ENCODE data around the gene MCEMP1. TPM values are rescaled to one million over a fixed set of nuclear protein-coding genes. Genes with fewer than 3 reads are reported as not detected.

MCEMP1 gene
- total and polyA plus RNA-seq, 2 of the 13 experiments (the other 11 are each of a cell fraction or from before 2014, with no cell fraction given), result not detected

GRCh38 chr19:7652061-7652641, 24.7 kb upstream of the MCEMP1 start (continued):
- 0 out of 2 replicates have a peak, but pooled peaks have one; percentile 41 for TF ChIP-seq ZBTB26 (CRISPR knock-in tag; IDR thresholded peaks at IDR 0.05; ENCODE audit: borderline replicate concordance)
- peak; percentile 88 for TF ChIP-seq FOXO1 (CRISPR knock-in tag; IDR thresholded peaks at IDR 0.05)
- 0 out of 2 replicates have a peak, but pooled peaks have one; percentile 16 for TF ChIP-seq PHF20 (CRISPR knock-in tag; IDR thresholded peaks at IDR 0.05)
- peak; percentile 81; the same call in 1 of the 2 replicates for TF ChIP-seq ZSCAN9 (CRISPR knock-in tag; IDR thresholded peaks at IDR 0.05; ENCODE audit: borderline replicate concordance)
- TF ChIP-seq ZNF281 (CRISPR knock-in tag; IDR thresholded peaks at IDR 0.05; ENCODE audit: borderline replicate concordance), result no peak; the same call in 1 of the 2 replicates
- TF ChIP-seq MAZ (IDR thresholded peaks at IDR 0.05; ENCODE audit: borderline replicate concordance, low read depth, low read length), result peak; percentile 41; the same call in 1 of the 2 replicates
- peak; percentile 84 for TF ChIP-seq MAZ (CRISPR knock-in tag; IDR thresholded peaks at IDR 0.05; ENCODE audit: low read depth)
- TF ChIP-seq ZNF121 (CRISPR knock-in tag; IDR thresholded peaks at IDR 0.05), result 0 out of 2 replicates have a peak, but pooled peaks have one; percentile 11
- no peak for TF ChIP-seq NFKB2 (CRISPR knock-in tag; IDR thresholded peaks at IDR 0.05; ENCODE audit: borderline replicate concordance)
- TF ChIP-seq ZNF350 (CRISPR knock-in tag; IDR thresholded peaks at IDR 0.05; ENCODE audit: borderline replicate concordance, low read depth), result peak; percentile 88
- TF ChIP-seq SNAPC5 (CRISPR knock-in tag; IDR thresholded peaks at IDR 0.05; ENCODE audit: borderline replicate concordance), result no peak
- TF ChIP-seq ZNF207 (IDR thresholded peaks at IDR 0.05; ENCODE audit: borderline replicate concordance), result no peak
- TF ChIP-seq ZNF382 (CRISPR knock-in tag; IDR thresholded peaks at IDR 0.05; ENCODE audit: borderline replicate concordance), result no peak
- no peak for TF ChIP-seq ZNF326 (CRISPR knock-in tag; IDR thresholded peaks at IDR 0.05; ENCODE audit: borderline replicate concordance)
- TF ChIP-seq FOXC1 (CRISPR knock-in tag; IDR thresholded peaks at IDR 0.05; ENCODE audit: borderline replicate concordance), result 0 out of 2 replicates have a peak, but pooled peaks have one; percentile 69
- TF ChIP-seq GATAD1 (CRISPR knock-in tag; IDR thresholded peaks at IDR 0.05), result peak; percentile 69
- TF ChIP-seq PAX8 (CRISPR knock-in tag; IDR thresholded peaks at IDR 0.05; ENCODE audit: borderline replicate concordance), result no peak
- TF ChIP-seq TFE3 (CRISPR knock-in tag; IDR thresholded peaks at IDR 0.05), result peak; percentile 54; the same call in 1 of the 2 replicates
- TF ChIP-seq ZNF296 (CRISPR knock-in tag; conservative IDR thresholded peaks at IDR 0.05), result no peak
- TF ChIP-seq ZNF550 (CRISPR knock-in tag; IDR thresholded peaks at IDR 0.05; ENCODE audit: borderline replicate concordance), result no peak
- TF ChIP-seq PITX1 (CRISPR knock-in tag; IDR thresholded peaks at IDR 0.05), result peak; percentile 79
- TF ChIP-seq SKI (IDR thresholded peaks at IDR 0.05; ENCODE audit: partially characterized antibody), result peak; percentile 98
- no peak for TF ChIP-seq ZFY (CRISPR knock-in tag; IDR thresholded peaks at IDR 0.05)
- TF ChIP-seq ZNF292 (CRISPR knock-in tag; IDR thresholded peaks at IDR 0.05; ENCODE audit: borderline replicate concordance, low read depth), result peak; percentile 70; the same call in 1 of the 2 replicates
- peak; percentile 48; the same call in 1 of the 2 replicates for TF ChIP-seq ZNF230 (CRISPR knock-in tag; IDR thresholded peaks at IDR 0.05)

Data from HepG2 (cell line).